Upper lobe of left lung (tissue), 6 donors: ENCODE measurements around the gene CD2AP. TPM values are rescaled to one million over a fixed set of nuclear protein-coding genes. Genes with fewer than 3 reads are reported as not detected.

ENCODE experiments used
- ATAC-seq, 2 donors: fragments of 200-7000 bp; cut with Tn5 transposase; one replicate each; pipeline ENCODE4 v1.9.1; 2022; ENCODE audit warnings: mild to moderate bottlenecking in 2 of 2, moderate library complexity in 2 of 2; ENCODE audit not compliant: low FRiP score in 2 of 2
- DNase-seq, 2 donors: peaks; one replicate each; pipeline ENCODE4 v3.0.0-alpha.2; 2019 to 2020
- H3K27ac ChIP-seq, 4 donors: fragments of 200-600 bp; sonication (generic); one replicate each; pipeline ENCODE4 v1.5.1; 2016 to 2019
- H3K27me3 ChIP-seq, 4 donors: fragments of 200-600 bp; sonication (generic); one replicate each; pipeline ENCODE4 v1.5.1; 2017 to 2019
- H3K36me3 ChIP-seq, 4 donors: fragments of 200-600 bp; sonication (generic); one replicate each; pipeline ENCODE4 v1.5.1; 2016 to 2019
- H3K4me1 ChIP-seq, 4 donors: fragments of 200-600 bp; sonication (generic); one replicate each; pipeline ENCODE4 v1.5.1; 2018 to 2019
- H3K4me3 ChIP-seq, 4 donors: fragments of 200-600 bp; sonication (generic); one replicate each; pipeline ENCODE4 v1.5.1; 2017 to 2019; ENCODE audit warnings: mild to moderate bottlenecking in 2 of 4, moderate library complexity in 1 of 4
- H3K9me3 ChIP-seq, 4 donors: fragments of 200-600 bp; sonication (generic); one replicate each; pipeline ENCODE4 v1.5.1; 2018 to 2019
- CTCF ChIP-seq, 6 experiments: fragments of 450-650 bp in 4 of 6; fragments of 200-600 bp in 2 of 6; sonication (generic) in 2 of 6; IDR thresholded peaks; one replicate each; pipeline ENCODE4 v1.5.1; 2016 to 2019; ENCODE audit warnings: antibody characterized with exemption in 6 of 6
- EP300 ChIP-seq, 4 donors: sonication (generic); formaldehyde crosslinking; IDR thresholded peaks; one replicate each; pipeline ENCODE4 v1.5.1; 2017; ENCODE audit warnings: antibody characterized with exemption in 4 of 4, control low read depth in 2 of 4
- POLR2A ChIP-seq, 4 donors: fragments of 450-650 bp; IDR thresholded peaks; one replicate each; pipeline ENCODE4 v1.5.1; 2016 to 2017; ENCODE audit warnings: antibody characterized with exemption in 4 of 4, mild to moderate bottlenecking in 2 of 4
- POLR2AphosphoS5 ChIP-seq, 2 donors: sonication (generic); formaldehyde crosslinking; IDR thresholded peaks; one replicate each; pipeline ENCODE4 v1.5.1; 2017; ENCODE audit warnings: antibody characterized with exemption in 2 of 2
- WGBS, 2 donors: methylation state at CpG; one replicate each; pipeline ENCODE4 v1.1.5; 2017 to 2018; 5-methylcytosine and 5-hydroxymethylcytosine counted together
- total RNA-seq, 6 donors: library from RNA; depleted of rRNA in 4 of 6; stranded (reverse); fragments of >200 nt in 4 of 6; gene quantifications; one replicate each; pipeline versions ENCODE4 v1.1.0 to v1.2.1, GENCODE V29; 2016 to 2021
- donor health status: DM: no; HTN: no; CAD: no; lungs with moderate emphysema.
- donor health status: DM: no; HTN: yes; CAD: no; lungs with severe emphysema.

The CD2AP gene
- total RNA-seq, 6 donors from 2014 or later, result 22.0 to 86.5 (median 29.3) TPM

DNA sequence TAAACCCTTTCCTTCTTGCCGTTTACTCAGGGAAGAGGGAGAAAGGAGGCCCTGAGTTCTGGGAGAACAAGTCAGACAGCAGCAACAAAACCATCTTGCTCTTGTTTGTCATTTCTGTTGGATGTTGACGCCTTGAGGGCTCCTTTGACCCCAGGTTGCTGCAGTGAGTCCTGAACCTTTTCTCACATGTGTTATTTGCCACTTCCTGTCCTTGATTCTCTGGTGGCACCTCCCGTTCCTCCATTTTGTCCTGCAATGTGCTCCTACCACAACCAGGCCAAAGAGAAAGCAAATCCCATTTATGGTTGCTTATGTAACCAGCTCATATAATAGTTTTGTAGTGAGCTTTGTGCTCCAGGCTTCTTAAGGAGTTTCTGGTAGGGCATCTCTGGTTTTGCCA lies 154.2 kb downstream of the CD2AP start:
- Histone ChIP-seq H3K4me1 (peaks cover 4 to 16% (median 10%) of the 10 kb centered on the region in 4 donors), H3K9me3 (no peaks in the 10 kb centered on the region), H3K27ac (no peak overlapping the region), H3K4me3 (no peak overlapping the region), H3K27me3 (no peaks in the 10 kb centered on the region), H3K36me3 (no peaks in the 10 kb centered on the region)
- ATAC-seq, result no peak
- 37 to 50% methylated on average over 3 of the region's 3 CpGs for WGBS, 2 donors
- no peak for DNase-seq
- TF ChIP-seq POLR2AphosphoS5 (IDR thresholded peaks at IDR 0.05), result no peak
- TF ChIP-seq POLR2A (IDR thresholded peaks at IDR 0.05), result no peak
- TF ChIP-seq CTCF (IDR thresholded peaks at IDR 0.05), result no peak
- no peak for TF ChIP-seq EP300 (IDR thresholded peaks at IDR 0.05)

- no peaks in the 10 kb centered on the region for H3K9me3 ChIP-seq
- TF ChIP-seq CTCF (IDR thresholded peaks at IDR 0.05) (no peak), POLR2A (IDR thresholded peaks at IDR 0.05) (no peak), EP300 (IDR thresholded peaks at IDR 0.05) (no peak), POLR2AphosphoS5 (IDR thresholded peaks at IDR 0.05) (no peak)
- WGBS, 2 donors, result 90 to 91% methylated on average over 3 of the region's 3 CpGs
- H3K36me3 ChIP-seq, result no peaks in the 10 kb centered on the region
- no peaks in the 10 kb centered on the region for H3K27me3 ChIP-seq
- no peak overlapping the region for H3K27ac ChIP-seq
- DNase-seq (no peak), ATAC-seq (no peak)
- no peak overlapping the region for H3K4me3 ChIP-seq
- peaks cover 4 to 16% (median 10%) of the 10 kb centered on the region in 4 donors for H3K4me1 ChIP-seq
These were observed 155.6 kb downstream of the CD2AP start for GRCh38 chr6:47633141-47633540.

- Histone ChIP-seq H3K27ac (no peak overlapping the region), H3K4me3 (no peak overlapping the region), H3K36me3 (no peaks in the 10 kb centered on the region), H3K27me3 (no peaks in the 10 kb centered on the region), H3K9me3 (no peaks in the 10 kb centered on the region), H3K4me1 (peaks cover 4 to 16% (median 10%) of the 10 kb centered on the region in 4 donors)
- no peak for DNase-seq
- TF ChIP-seq CTCF (IDR thresholded peaks at IDR 0.05) (no peak), EP300 (IDR thresholded peaks at IDR 0.05) (no peak), POLR2AphosphoS5 (IDR thresholded peaks at IDR 0.05) (no peak), POLR2A (IDR thresholded peaks at IDR 0.05) (no peak)
- no peak for ATAC-seq
- 87 to 88% methylated on average over 5 of the region's 5 CpGs for WGBS, 2 donors
These were observed 156.8 kb downstream of the CD2AP start for GRCh38 chr6:47634210-47635047.

DNA sequence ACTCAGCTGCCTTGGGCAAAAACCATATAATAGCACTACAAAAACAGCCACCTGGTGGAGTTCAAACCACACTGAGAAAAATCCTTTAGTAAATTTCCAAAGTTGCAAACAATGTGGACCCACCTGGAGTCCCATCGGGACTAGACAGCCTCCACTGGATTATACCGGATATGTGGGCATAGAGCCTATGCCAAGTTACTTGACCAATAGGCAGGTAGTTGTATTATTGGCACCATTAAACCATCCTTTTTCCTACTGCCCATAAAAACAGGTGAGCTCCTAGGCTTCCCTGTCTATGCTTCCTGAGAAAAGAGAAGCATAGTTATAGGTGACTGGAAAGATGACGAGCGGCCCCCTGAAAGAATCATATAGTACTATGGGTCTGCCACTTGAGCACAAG lies 169.1 kb downstream of the CD2AP start:
- TF ChIP-seq CTCF (IDR thresholded peaks at IDR 0.05) (no peak), POLR2A (IDR thresholded peaks at IDR 0.05) (no peak), POLR2AphosphoS5 (IDR thresholded peaks at IDR 0.05) (no peak), EP300 (IDR thresholded peaks at IDR 0.05) (no peak)
- ATAC-seq, result no peak
- 69 to 73% methylated on average over 4 of the region's 4 CpGs for WGBS, 2 donors

More for the DNA sequence above, 169.1 kb downstream of the CD2AP start:
- Histone ChIP-seq H3K4me3 (no peak overlapping the region), H3K27me3 (no peaks in the 10 kb centered on the region), H3K36me3 (no peaks in the 10 kb centered on the region), H3K9me3 (no peaks in the 10 kb centered on the region), H3K4me1 (peaks cover 0 to 6% (median 5%) of the 10 kb centered on the region in 4 donors), H3K27ac (no peak overlapping the region)
- DNase-seq, result no peak
